Testis (tissue), 3 donors: ENCODE data around the gene CDH11. TPM values are rescaled to one million over a fixed set of nuclear protein-coding genes. Genes with fewer than 3 reads are reported as not detected.
A peak's percentile ranks its signal among the peaks of the same experiment; 100 is the strongest.

ENCODE experiments used
- DNase-seq: peaks from one replicate; pipeline ENCODE4 v3.0.0-alpha.2; 2019
- H3K27ac ChIP-seq, 2 donors: fragments of 200-600 bp; sonication (generic); one replicate each; pipeline ENCODE4 v1.5.1; 2019
- H3K27me3 ChIP-seq: fragments of 200-600 bp; sonication (generic); one replicate; pipeline ENCODE4 v1.5.1; 2019
- H3K36me3 ChIP-seq: fragments of 200-600 bp; sonication (generic); one replicate; pipeline ENCODE4 v1.5.1; 2017; ENCODE audit warnings: low read depth; ENCODE audit errors: missing control alignments
- H3K4me1 ChIP-seq: fragments of 200-600 bp; sonication (generic); one replicate; pipeline ENCODE4 v1.5.1; 2019
- H3K4me3 ChIP-seq, 2 donors: fragments of 200-600 bp; sonication (generic); one replicate each; pipeline ENCODE4 v1.5.1; 2017 to 2019
- H3K9me3 ChIP-seq: fragments of 200-600 bp; sonication (generic); one replicate; pipeline ENCODE4 v1.5.1; 2017
- POLR2A ChIP-seq: fragments of 450-650 bp; IDR thresholded peaks from one replicate; pipeline ENCODE4 v1.6.1; 2017; ENCODE audit warnings: antibody characterized with exemption, mild to moderate bottlenecking, moderate library complexity
- WGBS, 2 donors: methylation state at CpG; one replicate each; pipeline ENCODE4 v1.1.5; 2018; 5-methylcytosine and 5-hydroxymethylcytosine counted together
- intact Hi-C: fragments of 100-400 bp; cut with DNase I; formaldehyde crosslinking; loops from one replicate; pipeline ENCODE4 v1.15.1; 2023; ENCODE audit warnings: low total_unique reads
- polyA plus RNA-seq: library from polyadenylated mRNA; stranded (reverse); fragments of 350-450 nt; fragmentation: Illumina TruSeq; extraction: RNeasy Lipid Tissue Mini Kit (QIAGEN cat#74804); gene quantifications from one replicate; pipeline ENCODE4 v1.2.3, GENCODE V29; 2014; ENCODE audit warnings: low read depth, low replicate concordance; ENCODE audit not compliant: insufficient read depth
- total RNA-seq, 2 donors: library from RNA; depleted of rRNA; stranded (reverse); fragments of >200 nt; gene quantifications; one replicate each; pipeline ENCODE4 v1.2.3, GENCODE V29; 2016
- TF ChIP-seq, protein P1 (sequence below), 3 experiments: fragments of 450-650 bp in 2 of 3; fragments of 200-600 bp in 1 of 3; sonication (generic) in 1 of 3; IDR thresholded peaks; one replicate each; pipeline ENCODE4 v1.5.1; 2016 to 2019; ENCODE audit warnings: antibody characterized with exemption in 3 of 3, mild to moderate bottlenecking in 2 of 3, moderate library complexity in 1 of 3

The CDH11 gene
- total and polyA plus RNA-seq, 3 donors from 2014 or later = 24.0 to 32.8 (median 32.5) TPM

DNA sequence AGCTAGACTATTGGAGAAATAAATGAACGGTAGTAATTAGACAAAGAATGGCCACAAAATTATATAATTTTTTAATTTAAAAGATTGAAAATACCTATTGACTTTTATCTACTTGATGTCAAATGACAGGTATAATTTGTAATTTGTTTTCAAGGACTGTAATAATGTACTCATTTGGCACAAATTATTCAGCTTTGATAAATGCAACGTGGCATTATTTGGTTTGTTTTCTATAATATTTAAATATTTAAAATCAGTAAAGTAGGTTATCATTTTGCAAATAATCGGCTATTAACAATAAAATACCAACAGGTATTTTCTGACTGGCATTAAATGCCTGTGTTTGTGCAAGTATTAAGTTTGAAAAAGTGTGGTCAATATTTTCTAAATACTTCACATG lies 60.6 kb downstream of the CDH11 start:
- WGBS, 2 donors = 81 to 91% methylated on average over 3 of the region's 3 CpGs

DNA sequence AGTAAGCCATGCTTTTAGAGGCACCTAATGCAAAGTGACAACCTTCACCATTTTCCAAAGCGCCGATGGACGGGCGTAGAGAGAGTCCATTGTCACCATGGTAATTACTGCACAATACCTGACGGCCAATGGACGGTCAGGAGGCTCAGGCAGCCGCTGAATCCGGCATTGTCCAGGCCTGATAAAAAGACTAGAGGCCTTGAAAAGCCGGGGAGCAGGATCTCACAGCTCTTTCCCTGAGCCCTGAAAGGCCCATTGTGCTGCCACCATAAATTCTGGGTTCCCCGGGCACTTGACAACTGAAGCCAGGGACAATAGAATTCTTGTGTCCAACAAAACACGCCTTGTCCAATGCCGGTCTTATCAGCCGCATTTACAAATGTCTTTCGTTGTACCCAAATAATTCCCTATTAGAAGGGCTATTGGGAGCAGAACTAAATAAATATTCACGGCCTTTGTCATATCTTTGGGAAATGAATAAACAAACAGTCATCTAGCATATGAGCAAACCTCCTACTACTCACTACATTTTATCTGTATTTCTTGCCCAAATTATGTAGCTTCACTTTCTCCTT lies 62.4 kb downstream of the CDH11 start:
- Histone ChIP-seq H3K9me3 (no peaks in the 10 kb centered on the region), H3K27me3 (no peaks in the 10 kb centered on the region), H3K27ac (no peak overlapping the region), H3K36me3 (no peaks in the 10 kb centered on the region), H3K4me1 (no peaks in the 10 kb centered on the region), H3K4me3 (no peak overlapping the region)
- intact Hi-C loops = no loop called here
- TF ChIP-seq POLR2A = no peak
- TF ChIP-seq, protein P1, sequence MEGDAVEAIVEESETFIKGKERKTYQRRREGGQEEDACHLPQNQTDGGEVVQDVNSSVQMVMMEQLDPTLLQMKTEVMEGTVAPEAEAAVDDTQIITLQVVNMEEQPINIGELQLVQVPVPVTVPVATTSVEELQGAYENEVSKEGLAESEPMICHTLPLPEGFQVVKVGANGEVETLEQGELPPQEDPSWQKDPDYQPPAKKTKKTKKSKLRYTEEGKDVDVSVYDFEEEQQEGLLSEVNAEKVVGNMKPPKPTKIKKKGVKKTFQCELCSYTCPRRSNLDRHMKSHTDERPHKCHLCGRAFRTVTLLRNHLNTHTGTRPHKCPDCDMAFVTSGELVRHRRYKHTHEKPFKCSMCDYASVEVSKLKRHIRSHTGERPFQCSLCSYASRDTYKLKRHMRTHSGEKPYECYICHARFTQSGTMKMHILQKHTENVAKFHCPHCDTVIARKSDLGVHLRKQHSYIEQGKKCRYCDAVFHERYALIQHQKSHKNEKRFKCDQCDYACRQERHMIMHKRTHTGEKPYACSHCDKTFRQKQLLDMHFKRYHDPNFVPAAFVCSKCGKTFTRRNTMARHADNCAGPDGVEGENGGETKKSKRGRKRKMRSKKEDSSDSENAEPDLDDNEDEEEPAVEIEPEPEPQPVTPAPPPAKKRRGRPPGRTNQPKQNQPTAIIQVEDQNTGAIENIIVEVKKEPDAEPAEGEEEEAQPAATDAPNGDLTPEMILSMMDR (IDR thresholded peaks at IDR 0.05) = no peak
- peak; percentile 80 for DNase-seq
- 57 to 74% methylated on average over 15 of the region's 15 CpGs for WGBS, 2 donors

More for the DNA sequence above, 60.6 kb downstream of the CDH11 start:
- DNase-seq = no peak
- no peak overlapping the region for H3K4me3 ChIP-seq
- H3K4me1 ChIP-seq = no peaks in the 10 kb centered on the region
- H3K36me3 ChIP-seq = no peaks in the 10 kb centered on the region
- intact Hi-C loops = no loop called here
- H3K9me3 ChIP-seq = no peaks in the 10 kb centered on the region
- H3K27ac ChIP-seq = no peak overlapping the region
- no peaks in the 10 kb centered on the region for H3K27me3 ChIP-seq
- no peak for TF ChIP-seq POLR2A
- TF ChIP-seq, protein P1 (IDR thresholded peaks at IDR 0.05) = no peak

DNA sequence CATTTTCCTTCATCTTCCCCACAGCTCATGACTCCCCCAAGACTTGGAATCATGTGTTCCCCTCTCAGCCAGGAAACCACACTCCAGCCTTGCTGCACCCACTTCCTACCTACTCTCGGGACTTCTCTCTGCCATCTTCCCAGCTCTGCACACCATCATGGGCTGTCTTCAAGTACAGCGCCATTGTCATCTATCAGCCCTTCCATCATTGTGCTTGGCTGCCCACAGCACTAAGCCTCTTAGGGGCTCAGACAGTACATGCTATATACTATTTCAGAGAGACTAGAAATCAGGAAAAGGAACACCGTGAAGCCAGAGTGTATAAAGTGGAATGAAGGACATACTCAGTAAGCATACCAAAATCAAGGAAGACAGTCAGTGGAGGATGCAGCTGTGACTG lies 64.7 kb downstream of the CDH11 start:
- no peaks in the 10 kb centered on the region for H3K4me1 ChIP-seq
- intact Hi-C loops = no loop called here
- H3K4me3 ChIP-seq = no peak overlapping the region
- WGBS, 2 donors = 91% methylated on average over 3 of the region's 3 CpGs
- no peaks in the 10 kb centered on the region for H3K9me3 ChIP-seq
- H3K27ac ChIP-seq = no peak overlapping the region
- H3K27me3 ChIP-seq = no peaks in the 10 kb centered on the region
- DNase-seq = no peak
- TF ChIP-seq, protein P1 (IDR thresholded peaks at IDR 0.05) = no peak
- no peak for TF ChIP-seq POLR2A
- no peaks in the 10 kb centered on the region for H3K36me3 ChIP-seq

DNA sequence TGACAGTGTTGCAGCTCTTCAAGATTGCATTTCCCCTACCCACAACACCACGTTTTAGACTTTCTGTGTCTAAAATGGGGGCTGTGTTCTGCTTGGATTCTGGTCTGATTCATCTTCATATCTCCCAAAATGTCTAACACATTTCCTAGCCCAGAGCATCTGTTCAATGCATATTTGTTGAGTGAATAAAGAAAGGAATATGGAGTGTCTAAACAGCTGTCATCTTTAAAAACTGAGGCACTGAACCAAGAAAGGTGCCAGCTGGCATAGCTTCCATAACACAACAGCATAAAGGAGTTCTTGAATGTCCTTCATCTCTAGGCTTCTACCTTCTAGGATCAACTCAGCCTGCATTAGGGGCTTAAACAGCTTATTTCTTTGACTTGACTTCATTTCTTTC lies 67.4 kb downstream of the CDH11 start:
- H3K4me3 ChIP-seq = no peak overlapping the region
- H3K36me3 ChIP-seq = no peaks in the 10 kb centered on the region
- no peak for DNase-seq
- TF ChIP-seq POLR2A = no peak
- TF ChIP-seq, protein P1 (IDR thresholded peaks at IDR 0.05) = no peak
- H3K27me3 ChIP-seq = no peaks in the 10 kb centered on the region
- H3K9me3 ChIP-seq = no peaks in the 10 kb centered on the region
- H3K27ac ChIP-seq = no peak overlapping the region
- intact Hi-C loops = no loop called here
- H3K4me1 ChIP-seq = no peaks in the 10 kb centered on the region
- 71 to 92% methylated on average over 1 of the region's 1 CpG for WGBS, 2 donors

DNA sequence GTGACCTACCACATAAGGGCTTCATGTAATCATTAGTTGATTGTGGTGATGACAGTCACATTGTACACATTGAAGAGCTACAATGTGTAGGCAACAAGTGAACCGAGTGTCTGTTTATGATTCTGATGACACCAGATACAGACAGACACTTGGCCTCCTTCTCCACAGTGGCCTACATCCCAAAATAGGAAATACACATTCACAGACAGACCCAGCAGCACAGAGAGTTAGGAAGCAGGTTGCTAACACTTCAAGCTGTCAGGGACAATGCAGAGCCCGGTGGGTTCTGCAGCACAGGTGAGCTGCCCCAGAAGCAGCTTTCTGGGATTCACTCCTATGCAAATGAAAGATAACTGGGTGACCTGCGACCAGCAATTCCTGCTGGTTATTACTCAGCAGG lies 72.2 kb downstream of the CDH11 start:
- WGBS, 2 donors = 68 to 80% methylated on average over 3 of the region's 3 CpGs
- Histone ChIP-seq H3K4me1 (peaks cover 2% of the 10 kb centered on the region), H3K27me3 (no peaks in the 10 kb centered on the region), H3K9me3 (no peaks in the 10 kb centered on the region), H3K27ac (no peak overlapping the region), H3K4me3 (no peak overlapping the region), H3K36me3 (no peaks in the 10 kb centered on the region)
- intact Hi-C loops = no loop called here
- TF ChIP-seq, protein P1 (IDR thresholded peaks at IDR 0.05) = no peak
- no peak for TF ChIP-seq POLR2A
- no peak for DNase-seq
